Liver (tissue), 9 donors: ENCODE results near the gene MORN3. TPM values are rescaled to one million over a fixed set of nuclear protein-coding genes. Genes with fewer than 3 reads are reported as not detected.

ENCODE experiments used
- DNase-seq: peaks from one replicate; pipeline ENCODE4 v3.0.0-alpha.2; 2017; ENCODE audit warnings: low spot score
- H3K27ac ChIP-seq, 2 donors: one replicate each; pipeline ENCODE4 v1.7.0; 2013; ENCODE audit warnings: inconsistent platforms in 2 of 2, low read length in 2 of 2, control low read depth in 1 of 2, low read depth in 1 of 2, mild to moderate bottlenecking in 1 of 2
- H3K27me3 ChIP-seq, 4 donors: one replicate each; pipeline versions ENCODE4 v1.6.1 to v1.7.0; 2013; ENCODE audit warnings: low read length in 3 of 4, inconsistent platforms in 1 of 4, mild to moderate bottlenecking in 1 of 4, moderate library complexity in 1 of 4; ENCODE audit not compliant: control insufficient read depth in 4 of 4, insufficient read depth in 4 of 4
- H3K36me3 ChIP-seq, 4 donors: one replicate each; pipeline versions ENCODE4 v1.6.1 to v1.7.0; 2013; ENCODE audit warnings: low read length in 3 of 4, mild to moderate bottlenecking in 3 of 4, low read depth in 1 of 4, moderate library complexity in 1 of 4; ENCODE audit not compliant: control insufficient read depth in 4 of 4, insufficient read depth in 3 of 4
- H3K4me1 ChIP-seq, 4 donors: one replicate each; pipeline versions ENCODE4 v1.6.1 to v1.7.0; 2013; ENCODE audit warnings: low read length in 3 of 4, mild to moderate bottlenecking in 3 of 4, moderate library complexity in 1 of 4; ENCODE audit not compliant: control insufficient read depth in 4 of 4, insufficient read depth in 4 of 4
- H3K4me3 ChIP-seq, 3 donors: one replicate each; pipeline versions ENCODE4 v1.6.1 to v1.7.0; 2013; ENCODE audit warnings: low read length in 3 of 3, control low read depth in 1 of 3, low read depth in 1 of 3, mild to moderate bottlenecking in 1 of 3
- H3K9ac ChIP-seq, 2 donors: one replicate each; pipeline ENCODE4 v1.7.0; 2013; ENCODE audit warnings: low read length in 2 of 2, mild to moderate bottlenecking in 2 of 2, moderate library complexity in 2 of 2, control low read depth in 1 of 2, low read depth in 1 of 2
- H3K9me3 ChIP-seq, 4 donors: one replicate each; pipeline versions ENCODE4 v1.6.1 to v1.7.0; 2013; ENCODE audit warnings: low read length in 3 of 4; ENCODE audit not compliant: control insufficient read depth in 4 of 4
- EGR1 ChIP-seq, 2 donors: IDR thresholded peaks; 2 replicates each; pipeline ENCODE4 v1.6.1; 2016 to 2018; ENCODE audit warnings: antibody characterized with exemption in 2 of 2, low read depth in 2 of 2
- FOXA1 ChIP-seq: IDR thresholded peaks from 2 replicates; pipeline ENCODE4 v1.6.1; 2016; ENCODE audit warnings: antibody characterized with exemption
- FOXA2 ChIP-seq: IDR thresholded peaks from 2 replicates; pipeline ENCODE4 v1.6.1; 2016; ENCODE audit warnings: antibody characterized with exemption
- GABPA ChIP-seq, 2 donors: IDR thresholded peaks in 1 of 2; conservative IDR thresholded peaks in 1 of 2; 2 replicates each; pipeline ENCODE4 v1.6.1; 2016; ENCODE audit warnings: antibody characterized with exemption in 2 of 2, mild to moderate bottlenecking in 1 of 2, moderate library complexity in 1 of 2
- HNF4A ChIP-seq, 2 donors: conservative IDR thresholded peaks; 2 replicates each; pipeline ENCODE4 v1.6.1; 2016; ENCODE audit warnings: antibody characterized with exemption in 2 of 2, mild to moderate bottlenecking in 2 of 2
- HNF4G ChIP-seq: IDR thresholded peaks from 2 replicates; pipeline ENCODE4 v1.6.1; 2016; ENCODE audit warnings: antibody characterized with exemption
- JUND ChIP-seq, 2 donors: IDR thresholded peaks; 2 replicates each; pipeline ENCODE4 v1.6.1; 2016; ENCODE audit warnings: antibody characterized with exemption in 2 of 2
- MAX ChIP-seq: IDR thresholded peaks from 2 replicates; pipeline ENCODE4 v1.6.1; 2016; ENCODE audit warnings: antibody characterized with exemption
- NR2F2 ChIP-seq: IDR thresholded peaks from 2 replicates; pipeline ENCODE4 v1.6.1; 2016; ENCODE audit warnings: antibody characterized with exemption
- RAD21 ChIP-seq, 2 donors: IDR thresholded peaks; 2 replicates each; pipeline ENCODE4 v1.6.1; 2016; ENCODE audit warnings: antibody characterized with exemption in 2 of 2, mild to moderate bottlenecking in 2 of 2
- RXRA ChIP-seq, 2 donors: IDR thresholded peaks; 2 replicates each; pipeline ENCODE4 v1.6.1; 2017 to 2018; ENCODE audit warnings: antibody characterized with exemption in 2 of 2, mild to moderate bottlenecking in 1 of 2
- SP1 ChIP-seq: IDR thresholded peaks from 2 replicates; pipeline ENCODE4 v1.6.1; 2018; ENCODE audit warnings: antibody characterized with exemption, mild to moderate bottlenecking
- TAF1 ChIP-seq: conservative IDR thresholded peaks from 2 replicates; pipeline ENCODE4 v1.6.1; 2016; ENCODE audit warnings: antibody characterized with exemption, mild to moderate bottlenecking
- YY1 ChIP-seq: IDR thresholded peaks from 2 replicates; pipeline ENCODE4 v1.6.1; 2016; ENCODE audit warnings: antibody characterized with exemption, mild to moderate bottlenecking
- WGBS: extraction: QIAGEN DNeasy Blood & Tissue Kit; methylation state at CpG from one replicate; pipeline ENCODE4 v1.1.7; 2013; 5-methylcytosine and 5-hydroxymethylcytosine counted together
- polyA plus RNA-seq, 2 donors: library from polyadenylated mRNA; stranded (reverse) in 1 of 2; unstranded in 1 of 2; fragments of 200-250 nt in 1 of 2; fragments of >200 nt in 1 of 2; fragmentation: Nextera tagmentation in 1 of 2; extraction: Ambion mirVana in 1 of 2; gene quantifications; one replicate each; pipeline versions ENCODE4 v1.2.1 to v1.2.3, GENCODE V29; 2013 to 2015
- total RNA-seq, 2 donors: library from RNA; depleted of rRNA; stranded (reverse); fragments of >200 nt; gene quantifications; one replicate each; pipeline ENCODE4 v1.2.3, GENCODE V29; 2014
- TF ChIP-seq, protein P1 (sequence below): IDR thresholded peaks from 2 replicates; pipeline ENCODE4 v1.6.1; 2016; ENCODE audit warnings: antibody characterized with exemption
- TF ChIP-seq, protein P2 (sequence below): IDR thresholded peaks from 2 replicates; pipeline ENCODE4 v1.6.1; 2016; ENCODE audit warnings: antibody characterized with exemption
- TF ChIP-seq, protein P3 (sequence below): IDR thresholded peaks from 2 replicates; pipeline ENCODE4 v1.6.1; 2016; ENCODE audit warnings: antibody characterized with exemption, mild to moderate bottlenecking
- TF ChIP-seq, protein P4 (sequence below): fragments of 150-350 bp; IDR thresholded peaks from 2 replicates; pipeline ENCODE4 v1.5.1; 2017; ENCODE audit warnings: improper control_type of control experiment, low read depth, low read length; ENCODE audit not compliant: missing input control
- donor health status: healthy.
- donor health status: healthy.
- donor health status: healthy.
- donor health status: healthy.
- donor health status: healthy.

MORN3 gene
- total and polyA plus RNA-seq, 4 donors = 0.05 to 0.13 (median 0.07) TPM

GRCh38 chr12:121611306-121611705, 58.1 kb downstream of the MORN3 start:
- H3K27ac ChIP-seq = no peak overlapping the region

More at GRCh38 chr12:121611306-121611705, 58.1 kb downstream of the MORN3 start:
- no peak overlapping the region for H3K9ac ChIP-seq
- no peaks in the 10 kb centered on the region for H3K36me3 ChIP-seq
- H3K4me3 ChIP-seq = no peak overlapping the region
- DNase-seq = peak; percentile 50
- H3K4me1 ChIP-seq = no peaks in the 10 kb centered on the region
- H3K9me3 ChIP-seq = no peaks in the 10 kb centered on the region
- TF ChIP-seq, protein P1, sequence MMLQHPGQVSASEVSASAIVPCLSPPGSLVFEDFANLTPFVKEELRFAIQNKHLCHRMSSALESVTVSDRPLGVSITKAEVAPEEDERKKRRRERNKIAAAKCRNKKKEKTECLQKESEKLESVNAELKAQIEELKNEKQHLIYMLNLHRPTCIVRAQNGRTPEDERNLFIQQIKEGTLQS = no peak
- TF ChIP-seq MAX (no peak), FOXA1 (no peak), SP1 (no peak), TAF1 (no peak), FOXA2 (no peak), RXRA (IDR thresholded peaks at IDR 0.05) (no peak), RAD21 (IDR thresholded peaks at IDR 0.05) (no peak), YY1 (no peak), HNF4G (no peak), GABPA (IDR thresholded peaks at IDR 0.05 in 1 of 2, conservative IDR thresholded peaks at IDR 0.05 in 1 of 2) (no peak), HNF4A (conservative IDR thresholded peaks at IDR 0.05) (no peak), EGR1 (IDR thresholded peaks at IDR 0.05; ENCODE audit: low read depth in 2 of 2) (no peak), NR2F2 (no peak), JUND (IDR thresholded peaks at IDR 0.05) (no peak)
- TF ChIP-seq, protein P2, sequence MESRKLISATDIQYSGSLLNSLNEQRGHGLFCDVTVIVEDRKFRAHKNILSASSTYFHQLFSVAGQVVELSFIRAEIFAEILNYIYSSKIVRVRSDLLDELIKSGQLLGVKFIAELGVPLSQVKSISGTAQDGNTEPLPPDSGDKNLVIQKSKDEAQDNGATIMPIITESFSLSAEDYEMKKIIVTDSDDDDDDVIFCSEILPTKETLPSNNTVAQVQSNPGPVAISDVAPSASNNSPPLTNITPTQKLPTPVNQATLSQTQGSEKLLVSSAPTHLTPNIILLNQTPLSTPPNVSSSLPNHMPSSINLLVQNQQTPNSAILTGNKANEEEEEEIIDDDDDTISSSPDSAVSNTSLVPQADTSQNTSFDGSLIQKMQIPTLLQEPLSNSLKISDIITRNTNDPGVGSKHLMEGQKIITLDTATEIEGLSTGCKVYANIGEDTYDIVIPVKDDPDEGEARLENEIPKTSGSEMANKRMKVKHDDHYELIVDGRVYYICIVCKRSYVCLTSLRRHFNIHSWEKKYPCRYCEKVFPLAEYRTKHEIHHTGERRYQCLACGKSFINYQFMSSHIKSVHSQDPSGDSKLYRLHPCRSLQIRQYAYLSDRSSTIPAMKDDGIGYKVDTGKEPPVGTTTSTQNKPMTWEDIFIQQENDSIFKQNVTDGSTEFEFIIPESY = no peak
- TF ChIP-seq, protein P3, sequence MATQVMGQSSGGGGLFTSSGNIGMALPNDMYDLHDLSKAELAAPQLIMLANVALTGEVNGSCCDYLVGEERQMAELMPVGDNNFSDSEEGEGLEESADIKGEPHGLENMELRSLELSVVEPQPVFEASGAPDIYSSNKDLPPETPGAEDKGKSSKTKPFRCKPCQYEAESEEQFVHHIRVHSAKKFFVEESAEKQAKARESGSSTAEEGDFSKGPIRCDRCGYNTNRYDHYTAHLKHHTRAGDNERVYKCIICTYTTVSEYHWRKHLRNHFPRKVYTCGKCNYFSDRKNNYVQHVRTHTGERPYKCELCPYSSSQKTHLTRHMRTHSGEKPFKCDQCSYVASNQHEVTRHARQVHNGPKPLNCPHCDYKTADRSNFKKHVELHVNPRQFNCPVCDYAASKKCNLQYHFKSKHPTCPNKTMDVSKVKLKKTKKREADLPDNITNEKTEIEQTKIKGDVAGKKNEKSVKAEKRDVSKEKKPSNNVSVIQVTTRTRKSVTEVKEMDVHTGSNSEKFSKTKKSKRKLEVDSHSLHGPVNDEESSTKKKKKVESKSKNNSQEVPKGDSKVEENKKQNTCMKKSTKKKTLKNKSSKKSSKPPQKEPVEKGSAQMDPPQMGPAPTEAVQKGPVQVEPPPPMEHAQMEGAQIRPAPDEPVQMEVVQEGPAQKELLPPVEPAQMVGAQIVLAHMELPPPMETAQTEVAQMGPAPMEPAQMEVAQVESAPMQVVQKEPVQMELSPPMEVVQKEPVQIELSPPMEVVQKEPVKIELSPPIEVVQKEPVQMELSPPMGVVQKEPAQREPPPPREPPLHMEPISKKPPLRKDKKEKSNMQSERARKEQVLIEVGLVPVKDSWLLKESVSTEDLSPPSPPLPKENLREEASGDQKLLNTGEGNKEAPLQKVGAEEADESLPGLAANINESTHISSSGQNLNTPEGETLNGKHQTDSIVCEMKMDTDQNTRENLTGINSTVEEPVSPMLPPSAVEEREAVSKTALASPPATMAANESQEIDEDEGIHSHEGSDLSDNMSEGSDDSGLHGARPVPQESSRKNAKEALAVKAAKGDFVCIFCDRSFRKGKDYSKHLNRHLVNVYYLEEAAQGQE = no peak
- TF ChIP-seq, protein P4, sequence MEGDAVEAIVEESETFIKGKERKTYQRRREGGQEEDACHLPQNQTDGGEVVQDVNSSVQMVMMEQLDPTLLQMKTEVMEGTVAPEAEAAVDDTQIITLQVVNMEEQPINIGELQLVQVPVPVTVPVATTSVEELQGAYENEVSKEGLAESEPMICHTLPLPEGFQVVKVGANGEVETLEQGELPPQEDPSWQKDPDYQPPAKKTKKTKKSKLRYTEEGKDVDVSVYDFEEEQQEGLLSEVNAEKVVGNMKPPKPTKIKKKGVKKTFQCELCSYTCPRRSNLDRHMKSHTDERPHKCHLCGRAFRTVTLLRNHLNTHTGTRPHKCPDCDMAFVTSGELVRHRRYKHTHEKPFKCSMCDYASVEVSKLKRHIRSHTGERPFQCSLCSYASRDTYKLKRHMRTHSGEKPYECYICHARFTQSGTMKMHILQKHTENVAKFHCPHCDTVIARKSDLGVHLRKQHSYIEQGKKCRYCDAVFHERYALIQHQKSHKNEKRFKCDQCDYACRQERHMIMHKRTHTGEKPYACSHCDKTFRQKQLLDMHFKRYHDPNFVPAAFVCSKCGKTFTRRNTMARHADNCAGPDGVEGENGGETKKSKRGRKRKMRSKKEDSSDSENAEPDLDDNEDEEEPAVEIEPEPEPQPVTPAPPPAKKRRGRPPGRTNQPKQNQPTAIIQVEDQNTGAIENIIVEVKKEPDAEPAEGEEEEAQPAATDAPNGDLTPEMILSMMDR = no peak
- WGBS = 81% methylated on average over 2 of the region's 2 CpGs
- no peaks in the 10 kb centered on the region for H3K27me3 ChIP-seq
